NCI-H345 treated with DMSO at 0.1 percent for 48 hours (cell line): ENCODE results near the gene TBC1D17.
A peak's percentile ranks its signal among the peaks of the same experiment; 100 is the strongest.

Experiments used
- DNase-seq: peaks from one replicate; lab custom pipeline; 2025; ENCODE audit not compliant: unreplicated experiment; lab: John Stamatoyannopoulos, UW

TBC1D17 gene

DNA sequence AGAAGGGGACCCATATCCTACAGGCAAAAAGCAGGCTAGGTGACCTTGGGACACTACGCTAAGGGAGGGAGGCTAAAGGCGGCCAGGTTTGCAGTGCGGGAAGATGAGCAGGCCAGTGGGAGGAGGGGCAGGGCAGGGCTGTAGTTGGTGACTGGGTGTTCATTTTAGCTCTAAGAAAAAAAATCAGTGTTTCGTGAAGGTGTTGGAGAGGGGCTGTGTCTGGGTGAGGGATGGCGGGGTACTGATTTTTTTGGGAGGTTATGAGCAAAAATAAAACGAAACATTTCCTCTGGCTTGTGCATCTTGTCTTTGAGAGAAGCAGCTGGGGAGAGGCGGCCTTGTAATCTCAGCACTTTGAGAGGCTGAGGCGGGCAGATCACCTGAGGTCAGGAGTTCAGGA, 56.1 kb downstream of the TBC1D17 start:
- DNase-seq, result no peak

DNA sequence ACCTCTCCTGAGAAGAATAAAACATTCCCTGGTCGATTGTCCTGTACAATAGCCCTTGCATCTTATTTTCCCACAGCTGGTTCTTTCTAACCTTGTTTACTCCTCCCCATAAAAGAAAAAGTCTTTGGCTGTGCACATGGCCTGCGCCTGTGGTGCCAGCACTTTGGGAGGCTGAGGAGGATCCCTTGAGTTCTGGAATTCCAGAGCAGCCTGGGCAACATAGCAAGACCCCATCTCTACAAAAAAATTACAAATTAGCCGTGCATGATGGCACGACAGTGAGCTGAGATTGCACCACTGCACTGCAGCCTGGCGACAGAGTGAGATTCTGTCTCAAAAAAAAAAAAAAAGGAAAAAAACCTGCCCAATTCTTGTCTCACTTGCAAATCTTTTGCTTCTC, 59.0 kb downstream of the TBC1D17 start:
- DNase-seq, result no peak

DNA sequence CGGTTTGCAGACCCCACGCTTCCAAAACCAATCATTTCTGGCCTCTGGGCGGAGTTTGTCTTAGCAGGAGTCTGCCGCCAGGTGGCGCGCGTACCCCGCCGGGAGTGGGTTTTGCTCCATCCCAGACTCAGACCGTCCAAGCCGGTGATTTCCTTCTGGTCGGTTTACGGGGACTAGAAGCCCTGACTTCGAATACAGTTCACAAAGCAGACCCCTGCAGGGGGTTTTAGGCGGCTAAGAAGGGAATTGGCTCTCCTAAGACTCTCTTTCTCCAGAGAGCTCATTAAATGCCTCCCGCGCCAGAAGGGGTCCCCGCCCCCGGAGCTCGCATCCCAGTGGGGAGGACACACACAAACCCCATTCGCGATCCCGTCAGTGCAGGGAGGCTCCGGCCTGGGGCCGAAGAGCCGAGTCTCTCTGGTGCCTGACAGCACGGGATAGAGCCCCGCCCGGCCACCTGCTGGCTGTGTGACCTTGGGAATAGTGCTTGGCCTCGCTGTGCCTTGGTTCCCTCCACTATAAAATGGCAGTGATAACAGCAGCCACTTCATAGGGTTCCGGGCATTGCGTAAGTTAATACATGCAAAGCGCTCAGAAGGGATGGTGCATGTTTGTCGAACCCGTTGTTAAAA, 60.4 kb downstream of the TBC1D17 start:
- DNase-seq, result peak; percentile 28
